K562 (cell line): ENCODE results near the gene OR51E2. TPM values are rescaled to one million over a fixed set of nuclear protein-coding genes. Genes with fewer than 3 reads are reported as not detected.
A peak's percentile ranks its signal among the peaks of the same experiment; 100 is the strongest.

Experiments used
- ATAC-seq: fragments of 200-7000 bp; cut with Tn5 transposase; 3 replicates; pipeline ENCODE4 v1.9.1; 2020; ENCODE audit warnings: moderate library complexity
- BruUV-seq: library from RNA; stranded (reverse); fragments of 400-500 nt; replicated peaks from 2 replicates; lab custom pipeline; 2021; lab: Mats Ljungman, UMichigan
- CTCF ChIA-PET: fragments of 300-600 bp; formaldehyde crosslinking; extraction: SDS; loops from one replicate; lab custom pipeline; 2021; ENCODE audit warnings: low intra/inter-chr PET ratio; lab: Yijun Ruan, JAX
- POLR2A ChIA-PET: fragments of 300-600, 350-650 bp; sonication (Branson Sonifier 250); formaldehyde crosslinking; extraction: SDS; loops from one replicate; lab custom pipeline; 2021; ENCODE audit warnings: antibody characterized with exemption, inconsistent platforms; lab: Yijun Ruan, JAX
- DNase-seq, 4 experiments: peaks; one replicate each; pipeline versions ENCODE4 v3.0.0 to v3.0.0-alpha.2; 2011 to 2018; ENCODE audit warnings: low spot score in 3 of 4, mixed read lengths in 3 of 4; ENCODE audit errors: extremely low read depth in 1 of 4
- FAIRE-seq: peaks from 2 replicates; lab custom pipeline; 2011; peaks lifted over from hg19 to GRCh38; lab: Jason Lieb, UNC
- H2AFZ ChIP-seq: 2 replicates; pipeline ENCODE4 v1.6.0; 2011; ENCODE audit warnings: low read depth, low read length, control low read depth, inconsistent platforms
- H3K27ac ChIP-seq: fragments of 200-600 bp; 3 replicates; pipeline ENCODE4 v1.8.0; 2011; ENCODE audit warnings: low read depth, mild to moderate bottlenecking, control low read depth, inconsistent platforms, low read length, moderate library complexity, mixed read lengths; ENCODE audit errors: extremely low read depth
- H3K27me3 ChIP-seq, 2 experiments: fragments of 300-600 bp in 1 of 2; 2 replicates in 1 of 2; 3 replicates in 1 of 2; pipeline versions ENCODE4 v1.6.0 to v1.8.0; 2011; ENCODE audit warnings: inconsistent platforms in 2 of 2, low read length in 2 of 2, mild to moderate bottlenecking in 1 of 2, mixed read lengths in 1 of 2, moderate library complexity in 1 of 2; ENCODE audit not compliant: control insufficient read depth in 2 of 2, insufficient read depth in 2 of 2
- H3K36me3 ChIP-seq: fragments of 300-600 bp; 3 replicates; pipeline ENCODE4 v1.8.0; 2011; ENCODE audit warnings: mild to moderate bottlenecking, low read length, inconsistent platforms; ENCODE audit not compliant: control insufficient read depth, insufficient read depth
- H3K4me1 ChIP-seq, 2 experiments: fragments of 200-600 bp in 1 of 2; replicated peaks in 1 of 2; 2 replicates in 1 of 2; 3 replicates in 1 of 2; pipeline versions ENCODE4 v1.5.1 to v1.8.0; 2011; ENCODE audit warnings: inconsistent platforms in 2 of 2, low read length in 2 of 2, mild to moderate bottlenecking in 1 of 2, mixed read lengths in 1 of 2, moderate library complexity in 1 of 2; ENCODE audit not compliant: control insufficient read depth in 2 of 2, insufficient read depth in 2 of 2
- H3K4me2 ChIP-seq: 2 replicates; pipeline ENCODE4 v1.6.1; 2011; ENCODE audit warnings: low read length, control low read depth, inconsistent platforms, mixed read lengths; ENCODE audit not compliant: insufficient read depth
- H3K4me3 ChIP-seq: fragments of 200-600 bp; sonication (generic), shearing (Covaris generic); 2 replicates; pipeline ENCODE4 v1.5.1; 2016; ENCODE audit warnings: control low read depth, inconsistent platforms
- H3K79me2 ChIP-seq: fragments of 200-600 bp; 3 replicates; pipeline ENCODE4 v1.8.0; 2011; ENCODE audit warnings: low read length, inconsistent platforms; ENCODE audit not compliant: control insufficient read depth, insufficient read depth
- H3K9ac ChIP-seq, 2 experiments: 2 replicates each; pipeline versions ENCODE4 v1.6.0 to v1.6.1; 2011; ENCODE audit warnings: low read depth in 2 of 2, low read length in 2 of 2, control low read depth in 1 of 2, inconsistent platforms in 1 of 2, mild to moderate bottlenecking in 1 of 2, mixed read lengths in 1 of 2; ENCODE audit not compliant: insufficient read depth in 1 of 2
- H3K9me1 ChIP-seq: one replicate; pipeline ENCODE4 v1.6.0; 2011; ENCODE audit warnings: inconsistent platforms, mild to moderate bottlenecking, low read length, moderate library complexity; ENCODE audit not compliant: control insufficient read depth, insufficient read depth
- H3K9me3 ChIP-seq: replicated peaks from 2 replicates; pipeline ENCODE4 v1.5.1; 2011; ENCODE audit warnings: low read depth, low read length, inconsistent platforms; ENCODE audit not compliant: control insufficient read depth, insufficient read depth
- H4K20me1 ChIP-seq: replicated peaks from 2 replicates; pipeline ENCODE4 v1.6.1; 2011; ENCODE audit warnings: low read length, inconsistent platforms, mixed read lengths; ENCODE audit not compliant: control insufficient read depth, insufficient read depth
- BCOR ChIP-seq: fragments of 450-650 bp; IDR thresholded peaks from 2 replicates; pipeline ENCODE4 v1.6.1; 2016
- MAZ ChIP-seq, 2 experiments: fragments of 450-650 bp in 1 of 2; sonication (generic) in 1 of 2; formaldehyde crosslinking; IDR thresholded peaks in 1 of 2; conservative IDR thresholded peaks in 1 of 2; 2 replicates each; pipeline versions ENCODE4 v1.4.0 to v1.5.0; 2020; ENCODE audit warnings: mild to moderate bottlenecking in 1 of 2, missing genetic modification reagents in 1 of 2
- SRSF1 ChIP-seq: fragments of 200-400 bp; formaldehyde crosslinking; IDR thresholded peaks from 2 replicates; pipeline ENCODE4 v1.6.1; 2017; ENCODE audit warnings: mild to moderate bottlenecking, low read depth, low read length, moderate library complexity
- WGBS: fragments of 100-300 bp; shearing (Covaris generic); methylation state at CpG from one replicate; pipeline ENCODE4 v1.1.6; 2016; ENCODE audit warnings: low coverage, mixed read lengths; ENCODE audit not compliant: insufficient coverage; ENCODE audit errors: missing lambda C conversion rate; 5-methylcytosine and 5-hydroxymethylcytosine counted together
- in situ Hi-C: fragments of 300-500 bp; cut with MboI; formaldehyde crosslinking; loops from 4 replicates; pipeline ENCODE4 v1.15.0; 2018; ENCODE audit warnings: inconsistent platforms, mixed read lengths
- intact Hi-C: fragments of 100-400 bp; cut with micrococcal nuclease; formaldehyde crosslinking; loops from 2 replicates; pipeline ENCODE4 v1.14.2; 2022
- polyA plus RNA-seq, 8 experiments: library from polyadenylated mRNA; depleted of rRNA in 4 of 8; stranded (reverse) in 5 of 8; unstranded in 3 of 8; fragments of >200 nt; fragmentation: Nextera tagmentation in 2 of 8; fragmentation: Illumina TruSeq in 1 of 8; extraction: Ambion mirVana in 2 of 8; extraction: Trizol in 1 of 8; gene quantifications; 2 replicates each; pipeline versions ENCODE4 v1.2.1 to v1.2.3, GENCODE V29; 2011 to 2014; ENCODE audit warnings: inconsistent platforms in 1 of 8, missing spikeins in 1 of 8
- total RNA-seq, 7 experiments: library from RNA; depleted of rRNA in 6 of 7; stranded (reverse); fragments of >200 nt in 6 of 7; fragmentation: Illumina TruSeq in 2 of 7; extraction: Trizol in 2 of 7; gene quantifications; 2 replicates each; pipeline versions ENCODE4 v1.2.1 to v1.2.3, GENCODE V29; 2011 to 2021; ENCODE audit warnings: low replicate concordance in 1 of 7
- TF ChIP-seq, protein P1 (sequence below): fragments of 450-650 bp; IDR thresholded peaks from 2 replicates; pipeline ENCODE4 v1.6.1; 2016; ENCODE audit warnings: mild to moderate bottlenecking, moderate library complexity

Gene OR51E2
- total and polyA plus RNA-seq, 9 of the 15 experiments (the other 6 are each of a cell fraction or from before 2014, with no cell fraction given): not detected

DNA sequence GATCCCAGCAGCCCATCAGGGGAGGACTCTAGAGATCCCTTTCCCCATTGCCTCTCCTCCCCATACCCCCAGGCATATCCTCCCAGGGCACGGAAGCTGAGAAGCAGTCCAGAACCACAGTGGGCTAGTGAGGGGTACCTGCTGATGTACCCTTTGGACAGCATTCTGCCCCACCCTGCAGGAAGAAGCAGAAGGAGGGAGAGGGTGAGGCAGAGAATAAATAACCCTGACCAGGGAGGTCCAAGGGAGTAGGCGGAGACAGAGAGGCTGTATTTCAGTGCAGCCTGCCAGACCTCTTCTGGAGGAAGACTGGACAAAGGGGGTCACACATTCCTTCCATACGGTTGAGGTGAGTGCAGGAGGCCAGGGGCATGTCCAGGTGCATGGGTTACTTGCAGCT, 54.0 kb downstream of the OR51E2 start, which contains the start of gene OR51E1:
Gene OR51E1, plus strand, starts transcription at position 301 of the 400 bp plus-strand sequence. CDS start 8,545 bp downstream, outside the sequence.
- ChIA-PET POLR2A (no interaction called here), CTCF (no interaction called here)
- Histone ChIP-seq H3K27me3 (peaks cover 0 to 36% of the 10 kb centered on the region in 2 experiments; a peak in 2 of 5 replicates), H3K36me3 (no peaks in the 10 kb centered on the region), H3K27ac (no peak within 1 kb of the TSS), H4K20me1 (no peaks in the 10 kb centered on the region), H3K79me2 (no peaks in the 10 kb centered on the region), H3K4me2 (peak within 1 kb of the TSS; percentile 25; the same call in 1 of the 2 replicates), H2AFZ (peak within 1 kb of the TSS; percentile 69), H3K4me1 (peaks cover 0 to 4% of the 10 kb centered on the region in 2 experiments; a peak in 2 of 5 replicates), H3K4me3 (no peak within 1 kb of the TSS), H3K9me1 (no peaks in the 10 kb centered on the region), H3K9me3 (no peaks in the 10 kb centered on the region), H3K9ac (no peak within 1 kb of the TSS)
- FAIRE-seq (no peak), ATAC-seq (no peak), DNase-seq (no peak)
- intact Hi-C loops (no loop called here), in situ Hi-C loops (loop anchor here (25.0 kb wide), 1 partner anchor 1694 kb away; no protein-coding TSS in a partner anchor)
- BruUV-seq: no TSS peak
- TF ChIP-seq SRSF1 (no peak), BCOR (no peak), MAZ (CRISPR knock-in tag; conservative IDR thresholded peaks at IDR 0.05 in 1 of 2, IDR thresholded peaks at IDR 0.05 in 1 of 2) (no peak)
- TF ChIP-seq, protein P1, sequence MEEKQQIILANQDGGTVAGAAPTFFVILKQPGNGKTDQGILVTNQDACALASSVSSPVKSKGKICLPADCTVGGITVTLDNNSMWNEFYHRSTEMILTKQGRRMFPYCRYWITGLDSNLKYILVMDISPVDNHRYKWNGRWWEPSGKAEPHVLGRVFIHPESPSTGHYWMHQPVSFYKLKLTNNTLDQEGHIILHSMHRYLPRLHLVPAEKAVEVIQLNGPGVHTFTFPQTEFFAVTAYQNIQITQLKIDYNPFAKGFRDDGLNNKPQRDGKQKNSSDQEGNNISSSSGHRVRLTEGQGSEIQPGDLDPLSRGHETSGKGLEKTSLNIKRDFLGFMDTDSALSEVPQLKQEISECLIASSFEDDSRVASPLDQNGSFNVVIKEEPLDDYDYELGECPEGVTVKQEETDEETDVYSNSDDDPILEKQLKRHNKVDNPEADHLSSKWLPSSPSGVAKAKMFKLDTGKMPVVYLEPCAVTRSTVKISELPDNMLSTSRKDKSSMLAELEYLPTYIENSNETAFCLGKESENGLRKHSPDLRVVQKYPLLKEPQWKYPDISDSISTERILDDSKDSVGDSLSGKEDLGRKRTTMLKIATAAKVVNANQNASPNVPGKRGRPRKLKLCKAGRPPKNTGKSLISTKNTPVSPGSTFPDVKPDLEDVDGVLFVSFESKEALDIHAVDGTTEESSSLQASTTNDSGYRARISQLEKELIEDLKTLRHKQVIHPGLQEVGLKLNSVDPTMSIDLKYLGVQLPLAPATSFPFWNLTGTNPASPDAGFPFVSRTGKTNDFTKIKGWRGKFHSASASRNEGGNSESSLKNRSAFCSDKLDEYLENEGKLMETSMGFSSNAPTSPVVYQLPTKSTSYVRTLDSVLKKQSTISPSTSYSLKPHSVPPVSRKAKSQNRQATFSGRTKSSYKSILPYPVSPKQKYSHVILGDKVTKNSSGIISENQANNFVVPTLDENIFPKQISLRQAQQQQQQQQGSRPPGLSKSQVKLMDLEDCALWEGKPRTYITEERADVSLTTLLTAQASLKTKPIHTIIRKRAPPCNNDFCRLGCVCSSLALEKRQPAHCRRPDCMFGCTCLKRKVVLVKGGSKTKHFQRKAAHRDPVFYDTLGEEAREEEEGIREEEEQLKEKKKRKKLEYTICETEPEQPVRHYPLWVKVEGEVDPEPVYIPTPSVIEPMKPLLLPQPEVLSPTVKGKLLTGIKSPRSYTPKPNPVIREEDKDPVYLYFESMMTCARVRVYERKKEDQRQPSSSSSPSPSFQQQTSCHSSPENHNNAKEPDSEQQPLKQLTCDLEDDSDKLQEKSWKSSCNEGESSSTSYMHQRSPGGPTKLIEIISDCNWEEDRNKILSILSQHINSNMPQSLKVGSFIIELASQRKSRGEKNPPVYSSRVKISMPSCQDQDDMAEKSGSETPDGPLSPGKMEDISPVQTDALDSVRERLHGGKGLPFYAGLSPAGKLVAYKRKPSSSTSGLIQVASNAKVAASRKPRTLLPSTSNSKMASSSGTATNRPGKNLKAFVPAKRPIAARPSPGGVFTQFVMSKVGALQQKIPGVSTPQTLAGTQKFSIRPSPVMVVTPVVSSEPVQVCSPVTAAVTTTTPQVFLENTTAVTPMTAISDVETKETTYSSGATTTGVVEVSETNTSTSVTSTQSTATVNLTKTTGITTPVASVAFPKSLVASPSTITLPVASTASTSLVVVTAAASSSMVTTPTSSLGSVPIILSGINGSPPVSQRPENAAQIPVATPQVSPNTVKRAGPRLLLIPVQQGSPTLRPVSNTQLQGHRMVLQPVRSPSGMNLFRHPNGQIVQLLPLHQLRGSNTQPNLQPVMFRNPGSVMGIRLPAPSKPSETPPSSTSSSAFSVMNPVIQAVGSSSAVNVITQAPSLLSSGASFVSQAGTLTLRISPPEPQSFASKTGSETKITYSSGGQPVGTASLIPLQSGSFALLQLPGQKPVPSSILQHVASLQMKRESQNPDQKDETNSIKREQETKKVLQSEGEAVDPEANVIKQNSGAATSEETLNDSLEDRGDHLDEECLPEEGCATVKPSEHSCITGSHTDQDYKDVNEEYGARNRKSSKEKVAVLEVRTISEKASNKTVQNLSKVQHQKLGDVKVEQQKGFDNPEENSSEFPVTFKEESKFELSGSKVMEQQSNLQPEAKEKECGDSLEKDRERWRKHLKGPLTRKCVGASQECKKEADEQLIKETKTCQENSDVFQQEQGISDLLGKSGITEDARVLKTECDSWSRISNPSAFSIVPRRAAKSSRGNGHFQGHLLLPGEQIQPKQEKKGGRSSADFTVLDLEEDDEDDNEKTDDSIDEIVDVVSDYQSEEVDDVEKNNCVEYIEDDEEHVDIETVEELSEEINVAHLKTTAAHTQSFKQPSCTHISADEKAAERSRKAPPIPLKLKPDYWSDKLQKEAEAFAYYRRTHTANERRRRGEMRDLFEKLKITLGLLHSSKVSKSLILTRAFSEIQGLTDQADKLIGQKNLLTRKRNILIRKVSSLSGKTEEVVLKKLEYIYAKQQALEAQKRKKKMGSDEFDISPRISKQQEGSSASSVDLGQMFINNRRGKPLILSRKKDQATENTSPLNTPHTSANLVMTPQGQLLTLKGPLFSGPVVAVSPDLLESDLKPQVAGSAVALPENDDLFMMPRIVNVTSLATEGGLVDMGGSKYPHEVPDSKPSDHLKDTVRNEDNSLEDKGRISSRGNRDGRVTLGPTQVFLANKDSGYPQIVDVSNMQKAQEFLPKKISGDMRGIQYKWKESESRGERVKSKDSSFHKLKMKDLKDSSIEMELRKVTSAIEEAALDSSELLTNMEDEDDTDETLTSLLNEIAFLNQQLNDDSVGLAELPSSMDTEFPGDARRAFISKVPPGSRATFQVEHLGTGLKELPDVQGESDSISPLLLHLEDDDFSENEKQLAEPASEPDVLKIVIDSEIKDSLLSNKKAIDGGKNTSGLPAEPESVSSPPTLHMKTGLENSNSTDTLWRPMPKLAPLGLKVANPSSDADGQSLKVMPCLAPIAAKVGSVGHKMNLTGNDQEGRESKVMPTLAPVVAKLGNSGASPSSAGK: no peak
- WGBS: 13% methylated on average over 3 of the region's 3 CpGs
